RWPE1 (cell line): ENCODE data around the gene SPIN2B.
"Not testable (repeated sequence)": the region's sequence is repeated elsewhere in the genome, so short reads cannot be mapped to it uniquely, and the experiment has no call there.

ENCODE experiments used
- CTCF ChIA-PET: fragments of 350-600 bp; sonication (Branson Sonifier 250); formaldehyde crosslinking; extraction: SDS; loops from one replicate; lab custom pipeline; 2021; lab: Yijun Ruan, JAX
- POLR2A ChIA-PET: fragments of 400-600 bp; formaldehyde crosslinking; extraction: SDS; loops from one replicate; lab custom pipeline; 2020; ENCODE audit warnings: antibody characterized with exemption; ENCODE audit not compliant: low non-redundant PET; lab: Yijun Ruan, JAX
- DNase-seq: peaks from one replicate; pipeline ENCODE4 v3.0.0; 2012; ENCODE audit warnings: low spot score
- H3K27ac ChIP-seq: fragments of 450-650 bp; 2 replicates; pipeline ENCODE4 v1.5.1; 2017
- CTCF ChIP-seq: fragments of 450-650 bp; conservative IDR thresholded peaks from 2 replicates; pipeline ENCODE4 v1.5.1; 2017; ENCODE audit warnings: low read depth, mild to moderate bottlenecking

Gene SPIN2B

GRCh38 chrX:57121162-57121755 lies at the start of gene SPIN2B:
Gene SPIN2B (minus strand): TSS chrX:57121548.
- 0 out of 2 replicates have a peak, but pooled peaks have one; percentile 14 for TF ChIP-seq CTCF
- ChIA-PET CTCF (no interaction called here), POLR2A (no interaction called here)
- DNase-seq, result peak; percentile 55
- peak within 1 kb of the TSS; percentile 76 for H3K27ac ChIP-seq

GRCh38 chrX:57156397-57157049 lies 35.2 kb upstream of the SPIN2B start:
- CTCF ChIA-PET, result interaction anchor here (0.6 kb wide), 1 partner anchor 104 kb away, joined by 4 read pairs; no protein-coding TSS in a partner anchor

GRCh38 chrX:57155171-57155570 lies 33.8 kb upstream of the SPIN2B start:
- POLR2A ChIA-PET, result no interaction called here
- TF ChIP-seq CTCF, result no peak
- DNase-seq, result no peak
- CTCF ChIA-PET, result no interaction called here
- no peak overlapping the region for H3K27ac ChIP-seq

More at GRCh38 chrX:57156397-57157049, 35.2 kb upstream of the SPIN2B start:
- no peak overlapping the region for H3K27ac ChIP-seq
- no peak for DNase-seq
- 0 out of 2 replicates have a peak, but pooled peaks have one; percentile 9 for TF ChIP-seq CTCF
- POLR2A ChIA-PET, result interaction anchor here (0.5 kb wide), 1 partner anchor 820 kb away, joined by 3 read pairs; no protein-coding TSS in a partner anchor

- POLR2A ChIA-PET, DNase-seq, CTCF ChIA-PET, H3K27ac ChIP-seq: not testable (repeated sequence)
Measured at GRCh38 chrX:57152222-57152621, 30.9 kb upstream of the SPIN2B start.

GRCh38 chrX:57138674-57139073 lies 17.3 kb upstream of the SPIN2B start:
- H3K27ac ChIP-seq, result no peak overlapping the region
- CTCF ChIA-PET, result no interaction called here
- no peak for DNase-seq
- TF ChIP-seq CTCF, result no peak
- POLR2A ChIA-PET, result no interaction called here

- H3K27ac ChIP-seq, result no peak overlapping the region
- no peak for TF ChIP-seq CTCF
- DNase-seq, result no peak
- POLR2A ChIA-PET, result no interaction called here
- CTCF ChIA-PET, result no interaction called here
Measured at GRCh38 chrX:57137501-57137900, 16.2 kb upstream of the SPIN2B start.

GRCh38 chrX:57137073-57137472 lies 15.7 kb upstream of the SPIN2B start, which contains the start of gene SPIN2A:
Gene SPIN2A (minus strand): TSS chrX:57137397. CDS start chrX:57136597, 800 bp downstream.
- POLR2A ChIA-PET, DNase-seq, CTCF ChIA-PET, H3K27ac ChIP-seq: not testable (repeated sequence)

- H3K27ac ChIP-seq, DNase-seq, POLR2A ChIA-PET, CTCF ChIA-PET: not testable (repeated sequence)
Measured at GRCh38 chrX:57136589-57136988, 15.2 kb upstream of the SPIN2B start.
